ENCODE results near the gene SDS. TPM values are rescaled to one million over a fixed set of nuclear protein-coding genes. Genes with fewer than 3 reads are reported as not detected.

The SDS gene
- total and polyA plus RNA-seq, 2 donors (not counting 3 experiments of a cell fraction or from before 2014, with no cell fraction given): not detected

DNA sequence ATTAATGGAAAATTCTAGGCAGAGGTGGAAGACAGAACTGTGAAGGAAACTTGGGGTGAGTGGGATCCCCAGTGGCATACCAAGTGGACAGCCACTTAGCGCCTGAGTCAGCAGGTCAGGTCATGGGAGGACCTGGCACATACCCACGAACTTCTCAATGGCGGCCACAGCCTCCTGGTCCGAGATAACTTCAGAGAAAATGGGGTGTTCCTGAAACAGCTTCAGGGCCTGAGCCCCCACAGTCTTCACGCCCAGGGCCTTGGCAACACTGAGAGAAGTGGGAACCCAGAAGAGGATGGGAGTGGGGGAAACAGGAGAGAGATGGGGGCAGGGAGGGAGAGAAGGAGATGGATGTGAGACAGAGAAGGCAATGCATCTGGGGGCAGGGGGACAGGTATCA lies 9.9 kb downstream of the SDS start:
- Histone ChIP-seq H3K27ac (ENCODE audit: insufficient read depth, low read depth, low read length) (no peak overlapping the region), H3K4me3 (replicated peaks in 1 of 3; ENCODE audit: insufficient read depth in 1 of 3, low read depth in 1 of 3, low read length in 3 of 3) (no peak overlapping the region), H2AFZ (ENCODE audit: low read depth, low read length) (no peak overlapping the region), H3K36me3 (ENCODE audit: control insufficient read depth in 2 of 2, extremely low read depth in 1 of 2, insufficient read depth in 2 of 2, low read length in 2 of 2) (no peaks in the 10 kb centered on the region), H3K4me2 (ENCODE audit: insufficient read depth, low read length) (no peak overlapping the region), H4K20me1 (replicated peaks; ENCODE audit: control insufficient read depth, extremely low read depth, insufficient read depth, low read length) (no peaks in the 10 kb centered on the region), H3K9ac (replicated peaks; ENCODE audit: extremely low read depth, insufficient read depth, low read length) (no peak overlapping the region), H3K9me3 (replicated peaks; ENCODE audit: control insufficient read depth, insufficient read depth, low read length) (no peaks in the 10 kb centered on the region), H3K4me1 (ENCODE audit: control insufficient read depth, extremely low read depth, insufficient read depth, low read length) (no peaks in the 10 kb centered on the region), H3K9me1 (replicated peaks; ENCODE audit: control insufficient read depth, extremely low read depth, insufficient read depth, low read length) (no peaks in the 10 kb centered on the region), H3K79me2 (ENCODE audit: control insufficient read depth, insufficient read depth, low read length) (no peaks in the 10 kb centered on the region), H3K27me3 (ENCODE audit: control insufficient read depth in 2 of 2, insufficient read depth in 2 of 2, low read length in 2 of 2) (no peaks in the 10 kb centered on the region)
- DNase-seq (ENCODE audit: low read depth, low spot score) (no peak), FAIRE-seq (no peak)
- intact Hi-C loops (cut with micrococcal nuclease) (no loop called here), dilution Hi-C loops (cut with MboI; ENCODE audit: extremely low pct_ligation_motif_present, low sequenced_read_pairs) (no loop called here)
- no TSS peak for BruUV-seq (replicated peaks)
- TF ChIP-seq POLR2A (IDR thresholded peaks at IDR 0.05; ENCODE audit: low read depth, low read length) (no peak), FOS (IDR thresholded peaks at IDR 0.05; ENCODE audit: borderline replicate concordance, insufficient read depth, low read length) (no peak), GATA2 (IDR thresholded peaks at IDR 0.05; ENCODE audit: insufficient read depth, insufficient read length, low read depth, low read length) (no peak), EZH2 (IDR thresholded peaks at IDR 0.05; ENCODE audit: borderline replicate concordance, low read depth, low read length, severe bottlenecking) (no peak), POLR2AphosphoS5 (IDR thresholded peaks at IDR 0.05; ENCODE audit: insufficient read depth, low read depth, low read length) (no peak), JUN (IDR thresholded peaks at IDR 0.05; ENCODE audit: borderline replicate concordance, insufficient read depth, insufficient read length, low read depth) (no peak), MYC (IDR thresholded peaks at IDR 0.05; ENCODE audit: low read depth, low read length) (no peak)
- TF ChIP-seq, protein P1, sequence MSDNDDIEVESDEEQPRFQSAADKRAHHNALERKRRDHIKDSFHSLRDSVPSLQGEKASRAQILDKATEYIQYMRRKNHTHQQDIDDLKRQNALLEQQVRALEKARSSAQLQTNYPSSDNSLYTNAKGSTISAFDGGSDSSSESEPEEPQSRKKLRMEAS (IDR thresholded peaks at IDR 0.05; ENCODE audit: insufficient read depth, insufficient read length): no peak
- TF ChIP-seq, protein P2, sequence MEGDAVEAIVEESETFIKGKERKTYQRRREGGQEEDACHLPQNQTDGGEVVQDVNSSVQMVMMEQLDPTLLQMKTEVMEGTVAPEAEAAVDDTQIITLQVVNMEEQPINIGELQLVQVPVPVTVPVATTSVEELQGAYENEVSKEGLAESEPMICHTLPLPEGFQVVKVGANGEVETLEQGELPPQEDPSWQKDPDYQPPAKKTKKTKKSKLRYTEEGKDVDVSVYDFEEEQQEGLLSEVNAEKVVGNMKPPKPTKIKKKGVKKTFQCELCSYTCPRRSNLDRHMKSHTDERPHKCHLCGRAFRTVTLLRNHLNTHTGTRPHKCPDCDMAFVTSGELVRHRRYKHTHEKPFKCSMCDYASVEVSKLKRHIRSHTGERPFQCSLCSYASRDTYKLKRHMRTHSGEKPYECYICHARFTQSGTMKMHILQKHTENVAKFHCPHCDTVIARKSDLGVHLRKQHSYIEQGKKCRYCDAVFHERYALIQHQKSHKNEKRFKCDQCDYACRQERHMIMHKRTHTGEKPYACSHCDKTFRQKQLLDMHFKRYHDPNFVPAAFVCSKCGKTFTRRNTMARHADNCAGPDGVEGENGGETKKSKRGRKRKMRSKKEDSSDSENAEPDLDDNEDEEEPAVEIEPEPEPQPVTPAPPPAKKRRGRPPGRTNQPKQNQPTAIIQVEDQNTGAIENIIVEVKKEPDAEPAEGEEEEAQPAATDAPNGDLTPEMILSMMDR (IDR thresholded peaks at IDR 0.05; ENCODE audit: extremely low read depth in 1 of 2, insufficient read depth in 1 of 2, low read depth in 1 of 2, low read length in 2 of 2): no peak
- CTCF ChIA-PET: no interaction called here
- POLR2A ChIA-PET: interaction anchor here (0.8 kb wide), 1 partner anchor 82 kb away, joined by 4 read pairs; no protein-coding TSS in a partner anchor
